Fibroblast of skin of left quadriceps (primary cell): ENCODE data around the gene CSRNP3.
A peak's percentile ranks its signal among the peaks of the same experiment; 100 is the strongest.
"Not testable (repeated sequence)": the region's sequence is repeated elsewhere in the genome, so short reads cannot be mapped to it uniquely, and the experiment has no call there.

Source experiments
- DNase-seq, 2 experiments: peaks; one replicate each; pipeline ENCODE4 v3.0.0-alpha.2; 2013; ENCODE audit warnings: low read depth in 2 of 2

Gene CSRNP3

GRCh38 chr2:165633431-165633830 lies 163.9 kb downstream of the CSRNP3 start:
- no peak for DNase-seq

- no peak for DNase-seq
Measured at GRCh38 chr2:165634282-165634681, 164.8 kb downstream of the CSRNP3 start.

GRCh38 chr2:165634855-165635254 lies 165.4 kb downstream of the CSRNP3 start:
- no peak for DNase-seq

GRCh38 chr2:165635532-165635931 lies 166.0 kb downstream of the CSRNP3 start:
- DNase-seq = no peak

GRCh38 chr2:165636959-165637358 lies 167.5 kb downstream of the CSRNP3 start:
- no peak for DNase-seq

- DNase-seq = peak; percentile 37 to 42
Measured at GRCh38 chr2:165637396-165637795, 167.9 kb downstream of the CSRNP3 start.

GRCh38 chr2:165639504-165639903 lies 170.0 kb downstream of the CSRNP3 start:
- no peak for DNase-seq

GRCh38 chr2:165640247-165640929 lies 170.9 kb downstream of the CSRNP3 start:
- no peak for DNase-seq

GRCh38 chr2:165645930-165646831 lies 176.7 kb downstream of the CSRNP3 start:
- DNase-seq = peak; percentile 57 to 59

GRCh38 chr2:165647409-165647808 lies 177.9 kb downstream of the CSRNP3 start:
- no peak for DNase-seq

- DNase-seq = no peak
Measured at GRCh38 chr2:165648801-165649200, 179.3 kb downstream of the CSRNP3 start.

GRCh38 chr2:165651233-165651632 lies 181.7 kb downstream of the CSRNP3 start:
- DNase-seq = no peak

- no peak for DNase-seq
Measured at GRCh38 chr2:165655661-165656060, 186.2 kb downstream of the CSRNP3 start.

- no peak for DNase-seq
Measured at GRCh38 chr2:165660361-165660760, 190.9 kb downstream of the CSRNP3 start.

GRCh38 chr2:165662720-165663119 lies 193.2 kb downstream of the CSRNP3 start:
- no peak for DNase-seq

GRCh38 chr2:165665614-165666013 lies 196.1 kb downstream of the CSRNP3 start:
- DNase-seq = no peak

- DNase-seq = not testable (repeated sequence)
Measured at GRCh38 chr2:165666073-165666472, 196.6 kb downstream of the CSRNP3 start.

GRCh38 chr2:165666605-165667004 lies 197.1 kb downstream of the CSRNP3 start:
- DNase-seq = no peak

GRCh38 chr2:165667375-165667774 lies 197.9 kb downstream of the CSRNP3 start:
- no peak for DNase-seq

- no peak for DNase-seq
Measured at GRCh38 chr2:165674780-165675179, 205.3 kb downstream of the CSRNP3 start.

- no peak for DNase-seq
Measured at GRCh38 chr2:165675551-165675968, 206.1 kb downstream of the CSRNP3 start.

GRCh38 chr2:165678882-165679281 lies 209.4 kb downstream of the CSRNP3 start:
- no peak for DNase-seq

- DNase-seq = no peak
Measured at GRCh38 chr2:165679621-165680020, 210.1 kb downstream of the CSRNP3 start.
